ENCODE measurements around the gene RHBDD2. TPM values are rescaled to one million over a fixed set of nuclear protein-coding genes. Genes with fewer than 3 reads are reported as not detected.
A peak's percentile ranks its signal among the peaks of the same experiment; 100 is the strongest.

RHBDD2 gene
- polyA plus RNA-seq, 3 donors: 34.1 to 54.6 (median 53.1) TPM

DNA sequence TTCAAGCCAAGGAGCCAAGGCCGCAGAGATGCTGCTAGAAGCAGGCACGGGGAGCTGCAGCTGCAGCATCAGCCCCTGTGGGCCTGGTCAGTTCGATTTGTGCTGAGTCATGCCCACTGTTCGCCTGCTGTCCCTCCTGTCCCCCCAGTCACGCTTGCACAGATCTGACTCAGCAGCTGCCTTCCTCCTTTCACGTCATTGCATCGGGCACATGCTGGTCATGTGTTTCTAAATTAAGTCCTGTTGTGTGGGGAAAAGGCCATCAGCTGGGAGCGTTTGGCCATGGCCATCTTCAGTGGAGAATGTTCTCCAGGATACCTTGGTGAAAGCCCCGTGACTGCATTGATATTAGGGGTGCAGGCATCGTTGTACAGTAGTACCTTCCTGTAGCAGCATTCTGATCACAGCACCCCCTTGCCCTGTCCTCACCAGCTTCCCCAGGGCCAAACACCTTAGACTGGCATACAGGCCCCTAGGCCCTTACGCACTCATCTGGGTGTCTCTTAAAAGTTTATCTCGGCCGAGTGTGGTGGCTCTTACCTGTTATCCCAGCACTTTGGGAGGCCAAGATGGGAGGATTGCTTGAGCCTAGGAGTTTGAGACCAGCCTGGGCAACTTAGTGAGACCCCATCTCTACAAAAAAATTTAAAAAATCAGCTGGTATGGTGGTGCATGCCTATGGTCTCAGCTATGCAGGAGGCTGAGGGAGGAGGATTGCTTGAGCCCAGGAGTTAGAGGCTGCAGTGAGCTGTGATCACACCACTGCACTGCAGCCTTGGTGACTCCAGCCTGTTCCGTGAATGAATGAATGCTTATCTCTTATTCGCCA lies 59.3 kb downstream of the RHBDD2 start:
- Histone ChIP-seq H4K20me1 (ENCODE audit: insufficient read depth, low read length) (peaks cover 69% of the 10 kb centered on the region), H2AFZ (ENCODE audit: insufficient read depth, low read depth, low read length, poor library complexity, severe bottlenecking) (no peak overlapping the region), H3K4me1 (ENCODE audit: control insufficient read depth in 1 of 2, insufficient read depth in 2 of 2, low read length in 2 of 2) (peaks cover 7 to 8% of the 10 kb centered on the region in 2 donors), H3K27ac (ENCODE audit: low read depth in 1 of 2, low read length in 2 of 2) (no peak overlapping the region), H3K36me3 (replicated peaks in 1 of 2; ENCODE audit: control insufficient read depth in 1 of 2, insufficient read depth in 2 of 2, low read length in 2 of 2) (peaks cover 9 to 21% of the 10 kb centered on the region in 2 donors), H3K4me3 (replicated peaks in 1 of 3; ENCODE audit: low read depth in 2 of 3, low read length in 3 of 3) (no peak overlapping the region), H3K79me2 (ENCODE audit: insufficient read depth, low read length) (peaks cover 45% of the 10 kb centered on the region), H3K27me3 (ENCODE audit: control insufficient read depth in 2 of 2, insufficient read depth in 2 of 2, low read length in 2 of 2) (no peaks in the 10 kb centered on the region), H3K9ac (ENCODE audit: insufficient read depth, low read length, poor library complexity, severe bottlenecking) (no peak overlapping the region), H3K4me2 (replicated peaks; ENCODE audit: extremely low read depth, low read length, poor library complexity, severe bottlenecking) (no peak overlapping the region), H3K9me3 (replicated peaks in 1 of 2; ENCODE audit: control insufficient read depth in 1 of 2, insufficient read depth in 1 of 2, low read length in 2 of 2) (no peaks in the 10 kb centered on the region)
- peaks cover 15% of the 10 kb centered on the region for H3K4me1 Mint-ChIP-seq
- TF ChIP-seq, protein P1, sequence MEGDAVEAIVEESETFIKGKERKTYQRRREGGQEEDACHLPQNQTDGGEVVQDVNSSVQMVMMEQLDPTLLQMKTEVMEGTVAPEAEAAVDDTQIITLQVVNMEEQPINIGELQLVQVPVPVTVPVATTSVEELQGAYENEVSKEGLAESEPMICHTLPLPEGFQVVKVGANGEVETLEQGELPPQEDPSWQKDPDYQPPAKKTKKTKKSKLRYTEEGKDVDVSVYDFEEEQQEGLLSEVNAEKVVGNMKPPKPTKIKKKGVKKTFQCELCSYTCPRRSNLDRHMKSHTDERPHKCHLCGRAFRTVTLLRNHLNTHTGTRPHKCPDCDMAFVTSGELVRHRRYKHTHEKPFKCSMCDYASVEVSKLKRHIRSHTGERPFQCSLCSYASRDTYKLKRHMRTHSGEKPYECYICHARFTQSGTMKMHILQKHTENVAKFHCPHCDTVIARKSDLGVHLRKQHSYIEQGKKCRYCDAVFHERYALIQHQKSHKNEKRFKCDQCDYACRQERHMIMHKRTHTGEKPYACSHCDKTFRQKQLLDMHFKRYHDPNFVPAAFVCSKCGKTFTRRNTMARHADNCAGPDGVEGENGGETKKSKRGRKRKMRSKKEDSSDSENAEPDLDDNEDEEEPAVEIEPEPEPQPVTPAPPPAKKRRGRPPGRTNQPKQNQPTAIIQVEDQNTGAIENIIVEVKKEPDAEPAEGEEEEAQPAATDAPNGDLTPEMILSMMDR (IDR thresholded peaks at IDR 0.05): no peak
- 72% methylated on average over 9 of the region's 15 CpGs for WGBS (ENCODE audit: insufficient coverage)
- intact Hi-C loops (cut with micrococcal nuclease): no loop called here
- peaks cover 0 to 2% (median 0%) of the 10 kb centered on the region in 7 donors for H3K9me3 Mint-ChIP-seq
- H3K27ac Mint-ChIP-seq: peak overlapping the region; percentile 12 to 75 (median 43)
- H3K27me3 Mint-ChIP-seq (ENCODE audit: low read depth in 3 of 3): no peaks in the 10 kb centered on the region
- peak; percentile 64 to 84 (median 66) for DNase-seq
- no peak overlapping the region for H3K4me3 Mint-ChIP-seq
- H3K36me3 Mint-ChIP-seq: peaks cover 19 to 48% of the 10 kb centered on the region in 2 donors

Other genes with a start within 250 kb of the RHBDD2 start
- gene HIP1, start 140.1 kb upstream of the RHBDD2 start, polyA plus RNA-seq: 10 to 100 TPM in 1 of 3 donors, 1 to 10 TPM in 2; 4.3 to 14.8 (median 5.3) TPM
- not detected for gene CCL26, start 106.8 kb upstream of the RHBDD2 start, polyA plus RNA-seq
- 1 to 10 TPM in 1 of 3 donors, not detected in 2; 1.2 TPM for gene CCL24, start 65.2 kb upstream of the RHBDD2 start, polyA plus RNA-seq
- 100 to 1,000 TPM in 1 of 3 donors, 10 to 100 TPM in 2; 90.5 to 102 (median 98.1) TPM for gene POR, start 36.1 kb downstream of the RHBDD2 start, polyA plus RNA-seq
- gene TMEM120A, start 115.6 kb downstream of the RHBDD2 start, polyA plus RNA-seq: 10 to 100 TPM; 65.5 to 79.9 (median 76.1) TPM
- 10 to 100 TPM; 64.6 to 79.8 (median 67.2) TPM for gene STYXL1, start 169.0 kb downstream of the RHBDD2 start, polyA plus RNA-seq
- gene MDH2, start 169.1 kb downstream of the RHBDD2 start, polyA plus RNA-seq: 100 to 1,000 TPM in 2 of 3 donors, 10 to 100 TPM in 1; 75.2 to 162 (median 129) TPM